Activated naive CD8-positive, alpha-beta T cell treated with anti-CD3 and anti-CD28 coated beads, Interleukin-2, amount 50 U/mL, for 24 hours (primary cell): Measurements from ENCODE around the gene ZBTB8OS.
"Not testable (repeated sequence)": the region's sequence is repeated elsewhere in the genome, so short reads cannot be mapped to it uniquely, and the experiment has no call there.

Experiments used
- ATAC-seq: fragments of 150-1000 bp; cut with Tn5 transposase; one replicate; pipeline ENCODE4 v1.10.0; 2021
- DNase-seq: peaks from one replicate; pipeline ENCODE4 v3.0.0; 2021
- H3K27ac Mint-ChIP-seq: one replicate; pipeline ENCODE4 v1.8.0; 2021; ENCODE audit warnings: mild to moderate bottlenecking, mixed read lengths
- H3K27me3 Mint-ChIP-seq: one replicate; pipeline ENCODE4 v1.8.0; 2021; ENCODE audit warnings: mixed read lengths
- H3K36me3 Mint-ChIP-seq: one replicate; pipeline ENCODE4 v1.8.0; 2021; ENCODE audit warnings: low read depth, mixed read lengths
- H3K4me1 Mint-ChIP-seq: one replicate; pipeline ENCODE4 v1.8.0; 2021; ENCODE audit warnings: mixed read lengths
- H3K4me3 Mint-ChIP-seq: one replicate; pipeline ENCODE4 v1.8.0; 2021; ENCODE audit warnings: mild to moderate bottlenecking, moderate library complexity, mixed read lengths
- H3K9me3 Mint-ChIP-seq: one replicate; pipeline ENCODE4 v1.8.0; 2021; ENCODE audit warnings: mixed read lengths

ZBTB8OS gene

DNA sequence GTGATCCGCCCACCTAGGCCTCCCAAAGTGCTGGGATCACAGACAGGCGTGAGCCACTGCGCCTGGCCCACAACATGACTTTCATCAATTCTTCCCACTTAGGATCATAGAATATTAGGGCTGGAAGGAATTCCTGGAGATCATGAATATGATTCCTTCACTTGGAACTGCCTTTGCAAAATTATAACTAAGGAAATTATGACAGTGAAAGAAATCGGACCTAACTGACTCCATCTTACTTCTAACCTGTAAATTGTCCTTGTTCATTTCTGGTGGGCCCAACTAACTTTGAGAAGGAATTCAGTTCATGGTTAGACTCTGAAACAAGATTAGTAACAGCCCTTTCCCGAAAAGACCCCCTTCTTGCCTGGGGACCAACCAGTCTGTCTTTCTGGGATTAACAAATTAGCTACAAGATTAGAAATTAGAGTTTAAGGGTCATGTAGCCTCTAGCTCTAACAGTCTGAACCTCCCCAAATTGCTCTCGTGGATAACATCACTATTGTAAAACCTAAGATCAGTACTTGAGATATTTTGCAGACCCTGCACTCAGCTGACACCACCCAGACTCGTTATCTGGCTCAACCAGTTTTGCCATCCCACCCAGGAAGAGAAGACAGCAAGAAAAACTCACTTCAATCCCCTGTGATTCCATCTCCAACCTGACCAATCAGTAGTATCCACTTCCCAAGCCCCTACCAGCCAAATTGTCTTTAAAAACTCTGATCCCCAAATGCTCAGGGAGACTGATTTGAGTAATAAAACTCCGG lies 14.7 kb downstream of the ZBTB8OS start:
- Mint-ChIP-seq H3K27me3 (no peaks in the 10 kb centered on the region), H3K9me3 (no peaks in the 10 kb centered on the region), H3K4me3 (no peak overlapping the region), H3K4me1 (no peaks in the 10 kb centered on the region), H3K36me3 (peaks cover 20% of the 10 kb centered on the region), H3K27ac (peak overlapping the region; percentile 16)
- no peak for DNase-seq
- ATAC-seq = no peak

GRCh38 chr1:32632829-32633228 lies 17.5 kb downstream of the ZBTB8OS start:
- no peak for ATAC-seq
- no peaks in the 10 kb centered on the region for H3K9me3 Mint-ChIP-seq

GRCh38 chr1:32630173-32630572 lies 20.2 kb downstream of the ZBTB8OS start:
- H3K27ac Mint-ChIP-seq, DNase-seq, H3K9me3 Mint-ChIP-seq, H3K4me3 Mint-ChIP-seq, H3K27me3 Mint-ChIP-seq, ATAC-seq: not testable (repeated sequence)
- Mint-ChIP-seq H3K4me1 (peaks cover 21% of the 10 kb centered on the region), H3K36me3 (peaks cover 34% of the 10 kb centered on the region)

More at GRCh38 chr1:32632829-32633228, 17.5 kb downstream of the ZBTB8OS start:
- Mint-ChIP-seq H3K4me1 (peaks cover 9% of the 10 kb centered on the region), H3K27ac (no peak overlapping the region), H3K27me3 (no peaks in the 10 kb centered on the region), H3K4me3 (no peak overlapping the region), H3K36me3 (peaks cover 21% of the 10 kb centered on the region)
- DNase-seq = no peak

GRCh38 chr1:32627596-32628162 lies 22.7 kb downstream of the ZBTB8OS start:
- Mint-ChIP-seq H3K4me1 (peaks cover 41% of the 10 kb centered on the region), H3K4me3 (no peak overlapping the region), H3K27ac (peak overlapping the region; percentile 76), H3K9me3 (peaks cover 5% of the 10 kb centered on the region), H3K27me3 (no peaks in the 10 kb centered on the region), H3K36me3 (peaks cover 39% of the 10 kb centered on the region)
- ATAC-seq (peak; percentile 29), DNase-seq (no peak)

DNA sequence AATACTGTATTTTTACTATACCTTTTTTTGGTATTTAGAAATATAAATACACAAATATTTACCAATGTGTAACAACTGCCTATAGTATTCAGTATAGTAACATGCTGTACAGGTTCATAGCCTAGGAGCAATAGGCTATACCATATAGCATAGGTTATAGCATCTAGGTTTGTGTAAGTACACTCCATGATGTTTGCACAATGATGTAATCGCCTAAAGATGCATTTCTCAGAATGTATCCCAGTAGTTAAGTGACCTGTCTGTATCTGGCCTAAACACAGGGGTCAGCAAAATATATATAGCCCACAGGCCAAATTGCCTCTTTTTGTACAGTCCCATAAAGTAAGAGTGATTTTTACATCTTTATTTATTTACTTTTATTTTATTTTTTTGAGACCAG lies 24.2 kb downstream of the ZBTB8OS start:
- peaks cover 50% of the 10 kb centered on the region for H3K4me1 Mint-ChIP-seq

DNA sequence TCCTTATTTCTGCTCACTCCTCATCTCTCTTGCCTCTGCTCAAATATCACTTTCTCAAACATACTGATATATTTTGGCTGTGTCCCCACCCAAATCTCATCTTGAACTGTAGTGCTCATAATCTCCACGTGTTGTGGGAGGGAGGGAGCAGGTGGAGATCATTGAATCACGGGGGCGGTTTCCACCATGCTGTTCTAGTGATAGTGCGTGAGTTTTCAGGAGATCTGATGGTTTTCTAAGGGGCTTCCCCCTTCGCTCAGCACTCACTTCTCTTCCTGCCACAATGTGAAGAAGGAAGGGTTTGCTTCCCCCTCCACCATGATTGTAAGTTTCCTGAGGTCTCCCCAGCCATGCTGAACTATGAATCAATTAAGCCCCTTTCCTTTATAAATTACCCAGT lies 26.6 kb downstream of the ZBTB8OS start:
- ATAC-seq (peak; percentile 78), DNase-seq (peak; percentile 55)
- peak overlapping the region; percentile 89 for H3K27ac Mint-ChIP-seq
- peak overlapping the region; percentile 8 for H3K4me3 Mint-ChIP-seq
- H3K9me3 Mint-ChIP-seq = peaks cover 5% of the 10 kb centered on the region
- H3K4me1 Mint-ChIP-seq = peaks cover 61% of the 10 kb centered on the region
- H3K36me3 Mint-ChIP-seq = peaks cover 47% of the 10 kb centered on the region
- no peaks in the 10 kb centered on the region for H3K27me3 Mint-ChIP-seq

More for the DNA sequence above, 24.2 kb downstream of the ZBTB8OS start:
- Mint-ChIP-seq H3K9me3 (peaks cover 5% of the 10 kb centered on the region), H3K36me3 (peaks cover 46% of the 10 kb centered on the region), H3K4me3 (no peak overlapping the region), H3K27me3 (no peaks in the 10 kb centered on the region), H3K27ac (no peak overlapping the region)
- DNase-seq = no peak
- no peak for ATAC-seq

- Mint-ChIP-seq H3K9me3 (peaks cover 5% of the 10 kb centered on the region), H3K4me3 (no peak overlapping the region), H3K4me1 (peaks cover 56% of the 10 kb centered on the region), H3K27me3 (no peaks in the 10 kb centered on the region), H3K36me3 (peaks cover 49% of the 10 kb centered on the region), H3K27ac (peak overlapping the region; percentile 89)
- peak; percentile 90 for ATAC-seq
- peak; percentile 8 for DNase-seq
These were observed 27.3 kb downstream of the ZBTB8OS start for GRCh38 chr1:32622806-32623681.

GRCh38 chr1:32622205-32622604 lies 28.1 kb downstream of the ZBTB8OS start:
- DNase-seq (no peak), ATAC-seq (no peak)
- Mint-ChIP-seq H3K36me3 (peaks cover 48% of the 10 kb centered on the region), H3K27ac (no peak overlapping the region), H3K27me3 (no peaks in the 10 kb centered on the region), H3K4me1 (peaks cover 50% of the 10 kb centered on the region), H3K4me3 (no peak overlapping the region), H3K9me3 (peaks cover 5% of the 10 kb centered on the region)

GRCh38 chr1:32619701-32620485 lies 30.5 kb downstream of the ZBTB8OS start:
- no peak for DNase-seq
- peaks cover 41% of the 10 kb centered on the region for H3K36me3 Mint-ChIP-seq
- no peak for ATAC-seq
- no peaks in the 10 kb centered on the region for H3K27me3 Mint-ChIP-seq
- H3K9me3 Mint-ChIP-seq = peaks cover 5% of the 10 kb centered on the region
- H3K27ac Mint-ChIP-seq = no peak overlapping the region
- peaks cover 44% of the 10 kb centered on the region for H3K4me1 Mint-ChIP-seq
- H3K4me3 Mint-ChIP-seq = no peak overlapping the region

DNA sequence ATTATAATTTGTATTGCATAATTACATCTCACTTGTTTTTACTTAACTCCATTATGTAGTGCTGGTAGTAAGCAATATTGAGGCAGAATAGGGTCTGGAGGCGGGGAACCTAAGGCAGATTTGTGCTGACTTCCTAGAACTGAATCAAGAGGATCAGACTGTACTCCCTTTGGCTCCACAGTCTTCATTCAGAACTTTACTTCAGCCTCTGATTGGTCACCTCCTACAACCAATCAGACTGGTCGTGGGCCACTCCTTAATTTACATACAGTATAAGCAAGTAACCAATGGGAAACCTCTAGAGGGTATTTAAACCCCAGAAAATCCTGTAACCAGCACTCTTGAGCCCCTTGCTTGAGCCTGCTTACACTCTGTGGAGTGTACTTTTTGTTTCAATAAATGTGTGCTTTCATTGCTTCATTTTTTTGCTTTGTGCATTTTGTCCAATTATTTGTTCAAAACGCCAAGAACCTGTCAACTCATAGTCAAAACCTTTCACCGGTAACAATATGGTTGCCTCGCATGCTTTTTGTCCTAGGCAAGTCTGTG lies 31.6 kb downstream of the ZBTB8OS start:
- H3K4me3 Mint-ChIP-seq = no peak overlapping the region
- H3K27me3 Mint-ChIP-seq = no peaks in the 10 kb centered on the region
- H3K27ac Mint-ChIP-seq = no peak overlapping the region
- peaks cover 35% of the 10 kb centered on the region for H3K4me1 Mint-ChIP-seq
- H3K9me3 Mint-ChIP-seq = no peaks in the 10 kb centered on the region
- H3K36me3 Mint-ChIP-seq = peaks cover 35% of the 10 kb centered on the region
- ATAC-seq (no peak), DNase-seq (no peak)

DNA sequence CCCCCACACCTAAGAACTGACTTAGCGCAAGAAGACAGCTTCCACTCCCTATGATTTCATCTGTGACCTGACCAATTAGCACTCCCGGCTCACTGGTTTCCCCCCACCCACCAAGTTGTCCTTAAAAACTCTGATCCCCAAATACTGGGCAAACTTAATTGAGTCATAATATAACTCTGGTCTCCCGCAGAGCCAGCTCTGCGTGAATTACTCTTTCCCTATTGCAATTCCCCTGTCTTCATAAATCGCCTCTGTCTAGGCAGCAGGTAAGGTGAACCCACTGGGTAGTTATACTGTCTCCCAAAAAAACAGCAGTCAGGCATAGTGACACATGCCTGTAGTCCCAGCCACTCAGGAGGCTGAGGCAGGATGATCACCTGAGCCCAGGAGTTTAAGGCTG lies 36.9 kb downstream of the ZBTB8OS start:
- DNase-seq = no peak
- Mint-ChIP-seq H3K27ac (no peak overlapping the region), H3K36me3 (peaks cover 7% of the 10 kb centered on the region), H3K9me3 (no peaks in the 10 kb centered on the region), H3K4me3 (no peak overlapping the region), H3K4me1 (peaks cover 8% of the 10 kb centered on the region), H3K27me3 (no peaks in the 10 kb centered on the region)
- ATAC-seq = no peak

GRCh38 chr1:32612189-32612881 lies 38.0 kb downstream of the ZBTB8OS start:
- Mint-ChIP-seq H3K36me3 (peaks cover 4% of the 10 kb centered on the region), H3K27ac (no peak overlapping the region), H3K4me3 (peak overlapping the region; percentile 68), H3K27me3 (no peaks in the 10 kb centered on the region), H3K4me1 (peaks cover 5% of the 10 kb centered on the region), H3K9me3 (no peaks in the 10 kb centered on the region)
- peak; percentile 72 for DNase-seq
- ATAC-seq = peak; percentile 97

DNA sequence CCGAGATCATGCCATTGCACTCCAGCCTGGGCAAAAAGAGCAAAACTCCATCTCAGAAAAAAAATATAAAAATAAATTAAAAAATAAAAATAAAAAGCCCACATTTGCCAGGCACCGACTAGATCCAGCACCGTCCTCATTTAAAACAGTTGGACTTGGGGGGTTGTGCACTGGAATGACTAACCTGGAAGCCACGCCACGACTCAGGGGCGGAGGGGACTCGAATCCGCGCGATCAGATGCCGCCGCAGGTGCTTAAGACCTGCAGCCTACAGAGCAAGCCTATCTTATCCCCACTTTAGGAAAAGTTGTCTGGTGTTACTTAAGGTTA lies 38.5 kb downstream of the ZBTB8OS start:
- DNase-seq = no peak
- H3K9me3 Mint-ChIP-seq = no peaks in the 10 kb centered on the region
- H3K4me3 Mint-ChIP-seq = peak overlapping the region; percentile 68
- H3K36me3 Mint-ChIP-seq = peaks cover 4% of the 10 kb centered on the region
- H3K4me1 Mint-ChIP-seq = peaks cover 5% of the 10 kb centered on the region
- ATAC-seq = no peak
- no peak overlapping the region for H3K27ac Mint-ChIP-seq
- H3K27me3 Mint-ChIP-seq = no peaks in the 10 kb centered on the region
